NCI-H748 treated with DMSO at 0.1 percent for 48 hours (cell line): ENCODE measurements around the gene MCHR2.

ENCODE experiments used
- DNase-seq: peaks from one replicate; lab custom pipeline; 2025; lab: John Stamatoyannopoulos, UW

MCHR2 gene

GRCh38 chr6:99905209-99906106 lies 88.6 kb downstream of the MCHR2 start:
- peak; percentile 67 for DNase-seq

DNA sequence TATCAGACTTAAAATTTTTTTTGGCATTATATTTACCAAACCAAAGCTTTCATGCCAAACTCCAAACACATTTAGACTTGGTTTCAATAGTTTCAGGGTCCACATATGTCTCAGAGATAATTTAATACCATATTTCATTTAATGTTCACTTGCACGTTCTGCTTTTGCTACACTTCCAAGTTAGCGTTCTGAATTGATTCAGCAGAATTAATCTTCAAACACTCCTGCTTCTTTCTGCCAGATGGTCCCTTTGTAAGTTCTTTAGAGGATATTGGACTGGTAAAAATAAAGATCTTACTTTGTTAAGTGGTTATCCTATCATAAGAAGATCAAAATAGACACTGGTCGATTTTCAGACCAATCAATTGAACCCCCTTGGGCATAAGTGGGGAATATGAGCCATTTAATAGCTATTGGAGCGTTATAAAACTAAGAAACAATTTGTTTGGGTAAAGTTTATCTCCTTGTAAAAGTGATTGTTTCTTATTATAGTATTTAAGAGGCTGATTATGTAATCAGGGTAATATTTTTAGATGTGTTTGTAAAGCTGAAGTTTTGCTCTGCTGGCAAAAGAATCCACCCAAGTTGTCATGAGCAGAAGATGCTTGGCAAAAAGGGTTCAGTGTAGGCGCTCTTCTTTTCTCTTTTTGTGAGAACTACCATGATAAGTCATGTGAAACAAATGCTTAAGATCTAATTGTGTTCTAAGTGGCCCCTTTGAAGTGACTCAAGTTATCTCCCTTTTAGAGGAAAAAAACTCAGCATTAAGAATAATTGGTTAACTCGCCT lies 92.2 kb downstream of the MCHR2 start:
- no peak for DNase-seq

GRCh38 chr6:99894815-99895214 lies 99.2 kb downstream of the MCHR2 start:
- DNase-seq, result no peak

- no peak for DNase-seq
Measured at GRCh38 chr6:99887066-99887465, 107.0 kb downstream of the MCHR2 start.

- peak; percentile 56 for DNase-seq
Measured at GRCh38 chr6:99885051-99885450, 109.0 kb downstream of the MCHR2 start.

GRCh38 chr6:99882128-99882702 lies 111.8 kb downstream of the MCHR2 start:
- peak; percentile 84 for DNase-seq

DNA sequence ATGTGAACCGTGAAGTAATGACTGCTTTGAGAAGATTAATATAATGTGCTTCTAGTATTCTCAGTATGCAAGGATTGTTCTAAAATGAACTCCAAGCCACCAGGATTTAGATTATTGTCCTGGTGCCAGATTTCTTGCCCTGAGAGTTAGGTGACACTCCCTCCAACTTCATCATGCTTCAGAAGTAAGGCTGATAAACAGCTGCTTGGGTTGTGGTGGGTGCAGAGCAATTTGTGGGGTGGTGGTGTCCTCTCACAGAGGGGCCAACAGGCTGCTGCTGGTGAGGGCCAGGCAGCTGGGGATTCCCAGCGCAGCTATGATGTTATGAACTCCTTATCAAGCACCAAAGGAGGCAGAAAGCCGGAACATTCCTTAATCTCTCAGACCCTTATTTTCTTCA lies 114.6 kb downstream of the MCHR2 start:
- DNase-seq, result no peak

GRCh38 chr6:99875068-99875467 lies 119.0 kb downstream of the MCHR2 start:
- DNase-seq, result no peak

GRCh38 chr6:99873084-99873483 lies 120.9 kb downstream of the MCHR2 start:
- no peak for DNase-seq

GRCh38 chr6:99871641-99872040 lies 122.4 kb downstream of the MCHR2 start:
- DNase-seq, result no peak
